ENCODE measurements around the gene MYO5C. TPM values are rescaled to one million over a fixed set of nuclear protein-coding genes. Genes with fewer than 3 reads are reported as not detected.
A peak's percentile ranks its signal among the peaks of the same experiment; 100 is the strongest.
"Not testable (repeated sequence)": the region's sequence is repeated elsewhere in the genome, so short reads cannot be mapped to it uniquely, and the experiment has no call there.

MYO5C gene
- total RNA-seq, 1 donor from 2014 or later: 6.3 TPM

GRCh38 chr15:52243697-52244555 is 51.7 kb downstream of the MYO5C start:
- DNase-seq (ENCODE audit: low spot score) (no peak), ATAC-seq (no peak)

- DNase-seq (ENCODE audit: low spot score): no peak
- no peak for ATAC-seq
Measured at GRCh38 chr15:52243286-52243685, 52.3 kb downstream of the MYO5C start.

- ATAC-seq: no peak
- no peak for DNase-seq (ENCODE audit: low spot score)
Measured at GRCh38 chr15:52241489-52241888, 54.1 kb downstream of the MYO5C start.

GRCh38 chr15:52240166-52240565 is 55.4 kb downstream of the MYO5C start:
- ATAC-seq (no peak), DNase-seq (ENCODE audit: low spot score) (no peak)

- ATAC-seq; DNase-seq (ENCODE audit: low spot score): not testable (repeated sequence)
Measured at GRCh38 chr15:52238989-52239525, 56.5 kb downstream of the MYO5C start.

GRCh38 chr15:52238149-52238548 is 57.5 kb downstream of the MYO5C start:
- ATAC-seq: no peak
- no peak for DNase-seq (ENCODE audit: low spot score)

GRCh38 chr15:52236013-52236412 is 59.6 kb downstream of the MYO5C start:
- ATAC-seq: no peak
- DNase-seq (ENCODE audit: low spot score): no peak

GRCh38 chr15:52234596-52235541 is 60.7 kb downstream of the MYO5C start:
- DNase-seq (ENCODE audit: low spot score) (no peak), ATAC-seq (no peak)

GRCh38 chr15:52233405-52233804 is 62.2 kb downstream of the MYO5C start:
- DNase-seq (ENCODE audit: low spot score) (no peak), ATAC-seq (no peak)

GRCh38 chr15:52232327-52232726 is 63.3 kb downstream of the MYO5C start:
- ATAC-seq (no peak), DNase-seq (ENCODE audit: low spot score) (no peak)

GRCh38 chr15:52230073-52230472 is 65.5 kb downstream of the MYO5C start:
- no peak for ATAC-seq
- no peak for DNase-seq (ENCODE audit: low spot score)

- ATAC-seq: peak; percentile 85
- peak; percentile 72 for DNase-seq (ENCODE audit: low spot score)
Measured at GRCh38 chr15:52228921-52229320, 66.7 kb downstream of the MYO5C start.

- peak; percentile 68 for DNase-seq (ENCODE audit: low spot score)
- peak; percentile 94 for ATAC-seq
Measured at GRCh38 chr15:52227456-52227855, 68.1 kb downstream of the MYO5C start.

GRCh38 chr15:52225230-52225629 is 70.4 kb downstream of the MYO5C start:
- no peak for ATAC-seq
- no peak for DNase-seq (ENCODE audit: low spot score)

- ATAC-seq (no peak), DNase-seq (ENCODE audit: low spot score) (no peak)
Measured at GRCh38 chr15:52224211-52224610, 71.4 kb downstream of the MYO5C start.

GRCh38 chr15:52221730-52222129 is 73.9 kb downstream of the MYO5C start:
- DNase-seq (ENCODE audit: low spot score) (no peak), ATAC-seq (no peak)

- ATAC-seq (no peak), DNase-seq (ENCODE audit: low spot score) (no peak)
Measured at GRCh38 chr15:52220937-52221660, 74.5 kb downstream of the MYO5C start.

- DNase-seq (ENCODE audit: low spot score) (no peak), ATAC-seq (no peak)
Measured at GRCh38 chr15:52220251-52220650, 75.4 kb downstream of the MYO5C start.

GRCh38 chr15:52218816-52219215 is 76.8 kb downstream of the MYO5C start:
- ATAC-seq (no peak), DNase-seq (ENCODE audit: low spot score) (no peak)

GRCh38 chr15:52218371-52218770 is 77.2 kb downstream of the MYO5C start:
- no peak for DNase-seq (ENCODE audit: low spot score)
- ATAC-seq: no peak

GRCh38 chr15:52217186-52217585 is 78.4 kb downstream of the MYO5C start:
- ATAC-seq (peak; percentile 32), DNase-seq (ENCODE audit: low spot score) (no peak)
